ENCODE measurements around the gene FAM162A.
"Not testable (repeated sequence)": the region's sequence is repeated elsewhere in the genome, so short reads cannot be mapped to it uniquely, and the experiment has no call there.

The FAM162A gene

GRCh38 chr3:122421101-122421500 is 37.1 kb downstream of the FAM162A start:
- Histone ChIP-seq H3K27ac (no peak overlapping the region), H3K36me3 (peaks cover 13% of the 10 kb centered on the region), H3K4me3 (ENCODE audit: low read depth, low read length) (no peak overlapping the region), H3K27me3 (ENCODE audit: insufficient read depth, low read depth, severe bottlenecking) (no peaks in the 10 kb centered on the region), H3K9me3 (ENCODE audit: severe bottlenecking) (no peaks in the 10 kb centered on the region)
- TF ChIP-seq CTCF (IDR thresholded peaks at IDR 0.05; ENCODE audit: low read depth, low read length) = no peak
- DNase-seq = no peak

GRCh38 chr3:122421836-122422235 is 37.9 kb downstream of the FAM162A start:
- H3K27me3 ChIP-seq (ENCODE audit: insufficient read depth, low read depth, severe bottlenecking) = no peaks in the 10 kb centered on the region
- H3K9me3 ChIP-seq (ENCODE audit: severe bottlenecking) = no peaks in the 10 kb centered on the region
- H3K4me3 ChIP-seq (ENCODE audit: low read depth, low read length) = no peak overlapping the region
- peaks cover 21% of the 10 kb centered on the region for H3K36me3 ChIP-seq
- no peak for TF ChIP-seq CTCF (IDR thresholded peaks at IDR 0.05; ENCODE audit: low read depth, low read length)
- H3K27ac ChIP-seq = no peak overlapping the region
- DNase-seq = no peak

- Histone ChIP-seq H3K27me3 (ENCODE audit: insufficient read depth, low read depth, severe bottlenecking) (no peaks in the 10 kb centered on the region), H3K4me3 (ENCODE audit: low read depth, low read length) (no peak overlapping the region), H3K9me3 (ENCODE audit: severe bottlenecking) (no peaks in the 10 kb centered on the region), H3K27ac (no peak overlapping the region), H3K36me3 (peaks cover 64% of the 10 kb centered on the region)
- no peak for DNase-seq
- no peak for TF ChIP-seq CTCF (IDR thresholded peaks at IDR 0.05; ENCODE audit: low read depth, low read length)
Measured at GRCh38 chr3:122427857-122428471, 44.0 kb downstream of the FAM162A start.

- no peak for DNase-seq
- no peak overlapping the region for H3K27ac ChIP-seq
- H3K27me3 ChIP-seq (ENCODE audit: insufficient read depth, low read depth, severe bottlenecking) = no peaks in the 10 kb centered on the region
- no peaks in the 10 kb centered on the region for H3K9me3 ChIP-seq (ENCODE audit: severe bottlenecking)
- H3K36me3 ChIP-seq = peaks cover 85% of the 10 kb centered on the region
- TF ChIP-seq CTCF (IDR thresholded peaks at IDR 0.05; ENCODE audit: low read depth, low read length) = no peak
- H3K4me3 ChIP-seq (ENCODE audit: low read depth, low read length) = no peak overlapping the region
Measured at GRCh38 chr3:122430371-122430770, 46.4 kb downstream of the FAM162A start.

GRCh38 chr3:122435950-122436349 is 52.0 kb downstream of the FAM162A start:
- TF ChIP-seq CTCF (IDR thresholded peaks at IDR 0.05; ENCODE audit: low read depth, low read length) = no peak

GRCh38 chr3:122443090-122443489 is 59.1 kb downstream of the FAM162A start:
- Histone ChIP-seq H3K27me3 (ENCODE audit: insufficient read depth, low read depth, severe bottlenecking) (no peaks in the 10 kb centered on the region), H3K27ac (no peak overlapping the region), H3K4me3 (ENCODE audit: low read depth, low read length) (no peak overlapping the region), H3K9me3 (ENCODE audit: severe bottlenecking) (no peaks in the 10 kb centered on the region), H3K36me3 (peaks cover 73% of the 10 kb centered on the region)
- no peak for TF ChIP-seq CTCF (IDR thresholded peaks at IDR 0.05; ENCODE audit: low read depth, low read length)
- peak; percentile 10 for DNase-seq

More at GRCh38 chr3:122435950-122436349, 52.0 kb downstream of the FAM162A start:
- Histone ChIP-seq H3K4me3 (ENCODE audit: low read depth, low read length) (no peak overlapping the region), H3K27me3 (ENCODE audit: insufficient read depth, low read depth, severe bottlenecking) (no peaks in the 10 kb centered on the region), H3K9me3 (ENCODE audit: severe bottlenecking) (no peaks in the 10 kb centered on the region), H3K27ac (no peak overlapping the region), H3K36me3 (peaks cover 97% of the 10 kb centered on the region)
- DNase-seq = no peak

- not testable (repeated sequence) for DNase-seq; H3K27ac ChIP-seq; H3K27me3 ChIP-seq (ENCODE audit: insufficient read depth, low read depth, severe bottlenecking); H3K9me3 ChIP-seq (ENCODE audit: severe bottlenecking); H3K4me3 ChIP-seq (ENCODE audit: low read depth, low read length)
- H3K36me3 ChIP-seq = peaks cover 72% of the 10 kb centered on the region
Measured at GRCh38 chr3:122443762-122444490, 59.9 kb downstream of the FAM162A start.

- not testable (repeated sequence) for DNase-seq; H3K9me3 ChIP-seq (ENCODE audit: severe bottlenecking); H3K4me3 ChIP-seq (ENCODE audit: low read depth, low read length); H3K27ac ChIP-seq; H3K27me3 ChIP-seq (ENCODE audit: insufficient read depth, low read depth, severe bottlenecking)
- peaks cover 72% of the 10 kb centered on the region for H3K36me3 ChIP-seq
Measured at GRCh38 chr3:122444491-122444887, 60.5 kb downstream of the FAM162A start.

Data from WERI-Rb-1 (cell line).